Measurements from ENCODE around the gene NXNL1.
"Not testable (repeated sequence)": the region's sequence is repeated elsewhere in the genome, so short reads cannot be mapped to it uniquely, and the experiment has no call there.

The NXNL1 gene, protein sequence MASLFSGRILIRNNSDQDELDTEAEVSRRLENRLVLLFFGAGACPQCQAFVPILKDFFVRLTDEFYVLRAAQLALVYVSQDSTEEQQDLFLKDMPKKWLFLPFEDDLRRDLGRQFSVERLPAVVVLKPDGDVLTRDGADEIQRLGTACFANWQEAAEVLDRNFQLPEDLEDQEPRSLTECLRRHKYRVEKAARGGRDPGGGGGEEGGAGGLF

DNA sequence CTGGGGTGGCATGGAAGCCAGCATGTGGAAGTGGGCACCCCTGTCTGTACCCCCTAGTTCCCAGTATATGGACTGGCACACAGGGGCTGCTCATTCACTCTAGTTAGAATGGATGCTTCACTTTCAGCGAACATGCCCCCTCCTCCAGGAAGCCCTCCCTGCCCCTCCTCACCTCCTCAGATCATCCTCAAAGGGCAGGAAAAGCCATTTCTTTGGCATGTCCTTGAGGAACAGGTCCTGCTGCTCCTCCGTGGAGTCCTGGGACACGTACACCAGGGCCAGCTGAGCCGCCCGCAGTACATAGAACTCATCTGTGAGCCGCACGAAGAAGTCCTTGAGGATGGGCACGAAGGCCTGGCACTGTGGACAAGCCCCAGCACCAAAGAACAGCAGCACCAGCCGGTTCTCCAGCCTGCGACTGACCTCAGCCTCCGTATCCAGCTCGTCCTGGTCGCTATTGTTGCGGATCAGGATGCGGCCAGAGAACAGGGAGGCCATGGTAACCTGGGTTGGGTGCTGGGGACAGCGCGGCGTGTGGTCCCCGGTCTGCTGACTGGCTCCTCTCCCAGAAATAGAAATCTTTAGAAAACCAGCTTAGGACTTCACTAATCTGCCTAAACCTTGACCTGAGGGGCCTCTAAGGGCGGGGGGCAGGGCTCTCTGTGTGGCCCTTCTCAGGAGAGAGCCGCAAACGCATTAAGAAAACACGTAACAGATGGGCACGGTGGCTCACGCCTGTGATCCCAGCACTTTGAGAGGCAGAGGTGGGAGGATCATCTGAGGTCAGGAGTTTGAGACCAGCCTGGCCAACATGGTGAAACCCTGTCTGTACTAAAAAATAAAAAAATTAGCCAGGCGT is at the start of gene NXNL1:
NXNL1 (minus strand) TSS at position 555 of the 859 bp plus-strand sequence; CDS start at position 498, 57 bp downstream.
- DNase-seq (ENCODE audit: low spot score) = no peak

DNA sequence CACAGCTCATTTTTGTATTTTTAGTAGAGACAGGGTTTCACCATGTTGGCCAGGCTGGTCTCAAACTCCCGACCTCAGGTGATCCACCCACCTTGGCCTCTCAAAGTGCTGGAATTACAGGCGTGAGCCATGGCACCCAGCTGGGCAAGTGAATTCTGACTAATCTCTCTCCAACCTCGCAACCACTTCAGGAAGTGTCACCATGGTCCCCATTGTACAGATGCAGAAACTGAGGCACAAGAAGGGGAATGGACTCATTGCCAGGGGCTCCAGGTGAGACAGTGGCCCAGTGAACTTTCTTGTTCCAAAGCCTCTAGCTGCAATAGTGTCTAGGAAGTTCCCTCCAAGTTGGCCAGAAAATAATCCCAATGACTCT is 47.8 kb upstream of the NXNL1 start:
- DNase-seq (ENCODE audit: low spot score) = not testable (repeated sequence)

DNA sequence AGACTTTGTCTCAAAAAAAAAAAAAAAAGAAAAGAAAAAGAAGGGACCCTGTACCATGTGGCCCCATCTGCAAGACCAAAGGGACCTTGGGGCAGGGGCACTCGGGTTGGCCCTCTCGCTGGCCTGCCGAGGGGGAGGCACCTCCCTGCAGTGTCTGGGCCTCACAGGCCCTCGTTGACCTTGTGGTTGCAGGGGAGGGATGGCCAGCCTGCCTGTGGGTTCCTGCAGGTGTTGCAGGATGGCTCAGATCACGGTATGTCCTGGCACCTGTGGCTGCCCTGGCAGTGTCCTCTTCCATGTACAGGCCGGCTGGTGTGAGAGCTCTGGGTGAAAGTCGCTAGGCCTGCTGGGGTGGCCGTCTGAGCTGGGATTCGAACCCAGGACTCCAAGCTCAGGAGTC is 46.0 kb upstream of the NXNL1 start:
- DNase-seq (ENCODE audit: low spot score) = no peak

DNA sequence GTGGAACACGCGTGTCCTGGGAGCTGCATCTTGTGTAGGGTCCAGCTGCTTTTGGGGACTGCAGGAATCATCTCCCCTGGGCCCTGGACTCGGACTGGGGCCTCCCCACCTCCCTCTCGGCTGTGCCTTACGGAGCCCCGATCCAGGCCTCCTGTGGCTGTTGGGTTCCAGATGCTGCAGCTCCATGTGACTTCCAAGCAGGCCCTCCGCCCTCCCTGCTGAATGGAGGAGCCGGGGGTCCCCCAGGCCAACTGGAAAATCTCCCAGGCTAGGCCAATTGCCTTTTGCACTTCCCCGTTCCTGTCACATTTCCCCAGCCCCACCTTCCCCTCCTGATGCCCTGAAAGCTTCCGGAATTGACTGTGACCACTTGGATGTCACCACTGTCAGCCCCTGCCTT is 44.5 kb upstream of the NXNL1 start:
- DNase-seq (ENCODE audit: low spot score) = no peak

DNA sequence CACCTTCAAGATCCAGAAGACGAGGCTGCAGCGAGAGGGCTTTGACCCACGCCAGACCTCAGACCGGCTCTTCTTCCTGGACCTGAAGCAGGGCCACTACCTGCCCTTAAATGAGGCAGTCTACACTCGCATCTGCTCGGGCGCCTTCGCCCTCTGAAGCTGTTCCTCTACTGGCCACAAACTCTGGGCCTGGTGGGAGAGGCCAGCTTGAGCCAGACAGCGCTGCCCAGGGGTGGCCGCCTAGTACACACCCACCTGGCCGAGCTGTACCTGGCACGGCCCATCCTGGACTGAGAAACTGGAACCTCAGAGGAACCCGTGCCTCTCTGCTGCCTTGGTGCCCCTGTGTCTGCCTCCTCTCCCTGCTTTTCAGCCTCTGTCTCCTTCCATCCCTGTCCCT is 43.7 kb upstream of the NXNL1 start:
- DNase-seq (ENCODE audit: low spot score) = no peak

DNA sequence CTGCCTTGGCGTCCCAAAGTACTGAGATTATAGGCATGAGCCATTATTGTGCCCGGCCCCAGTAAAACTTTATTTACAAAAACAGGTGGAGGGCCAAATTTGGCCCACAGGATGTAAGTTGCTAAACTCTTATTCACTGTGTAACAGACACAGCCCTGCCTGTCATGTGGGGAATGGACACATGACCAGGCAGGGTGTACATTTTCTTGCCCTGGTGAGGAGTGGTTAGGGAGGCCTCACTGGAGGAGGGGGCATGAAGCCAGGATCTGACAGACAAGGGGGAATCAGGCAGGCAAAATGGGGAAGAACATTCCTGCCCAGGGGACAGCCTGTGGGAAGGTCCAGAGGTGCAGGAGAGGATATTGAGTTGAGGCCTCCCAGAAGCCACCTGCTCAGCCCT is 43.3 kb upstream of the NXNL1 start:
- DNase-seq (ENCODE audit: low spot score) = no peak

DNA sequence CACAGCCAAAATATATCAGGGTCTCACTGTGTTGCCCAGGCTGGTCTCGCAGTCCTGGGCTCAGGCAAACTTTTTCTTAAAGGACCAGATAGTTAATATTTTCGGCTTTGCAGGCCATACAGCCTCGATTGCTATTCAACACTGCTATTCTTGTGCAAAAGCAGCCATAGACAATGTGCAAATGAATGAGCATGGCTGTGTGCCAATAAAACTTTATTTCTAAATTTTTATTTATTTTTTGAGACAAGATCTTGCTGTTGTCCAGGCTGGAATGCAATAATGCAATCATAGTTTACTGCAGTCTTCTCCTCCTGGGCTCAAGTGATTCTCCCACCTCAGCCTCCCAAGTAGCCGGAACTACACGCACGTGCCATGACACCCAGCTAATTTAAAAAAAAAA is 42.5 kb upstream of the NXNL1 start:
- DNase-seq (ENCODE audit: low spot score) = no peak

GRCh38 chr19:17500447-17501198 is 39.9 kb upstream of the NXNL1 start:
- no peak for DNase-seq (ENCODE audit: low spot score)

DNA sequence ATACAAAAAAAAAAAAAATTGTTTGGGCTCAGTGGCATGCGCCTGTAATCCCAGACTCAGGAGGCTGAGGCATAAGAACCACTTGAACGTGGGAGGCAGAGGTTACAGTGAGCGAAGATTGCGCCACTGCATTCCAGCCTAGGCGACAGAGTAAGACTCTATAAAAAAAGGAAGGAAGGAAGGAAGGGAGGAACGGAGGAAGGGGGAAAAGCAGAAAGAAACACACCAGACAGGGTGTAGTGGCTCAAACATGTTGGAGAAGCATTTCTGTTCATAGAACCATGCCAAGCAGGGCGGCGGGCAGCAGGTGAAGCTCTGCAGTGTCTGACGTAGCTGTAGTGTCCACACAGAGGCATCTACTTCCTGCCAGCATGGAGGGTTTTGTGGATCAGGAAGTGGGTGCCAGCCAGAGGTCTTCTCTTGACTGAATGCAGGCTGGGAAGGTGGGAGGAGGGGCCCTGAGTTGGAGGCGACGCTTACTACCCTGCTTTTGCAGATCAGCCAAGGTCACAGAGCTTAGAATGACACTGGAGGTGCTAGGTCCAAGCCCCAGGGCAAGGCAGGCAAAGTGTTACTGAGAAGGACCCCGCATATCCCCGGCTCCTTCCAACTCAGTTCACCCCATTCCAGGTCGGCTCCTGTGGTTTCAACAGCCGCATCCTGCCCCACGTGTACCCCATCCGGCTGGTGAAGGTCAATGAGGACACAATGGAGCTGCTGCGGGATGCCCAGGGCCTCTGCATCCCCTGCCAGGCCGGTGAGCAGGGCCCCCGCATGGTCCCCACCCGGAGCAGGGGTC is 39.1 kb upstream of the NXNL1 start:
- DNase-seq (ENCODE audit: low spot score) = no peak

- DNase-seq (ENCODE audit: low spot score) = not testable (repeated sequence)
Measured at GRCh38 chr19:17499025-17499424, 38.3 kb upstream of the NXNL1 start.

- no peak for DNase-seq (ENCODE audit: low spot score)
Measured at GRCh38 chr19:17497149-17497798, 36.5 kb upstream of the NXNL1 start.

- DNase-seq (ENCODE audit: low spot score) = peak; percentile 63
Measured at GRCh38 chr19:17496337-17496997, 35.7 kb upstream of the NXNL1 start.

GRCh38 chr19:17495639-17496296 is 35.0 kb upstream of the NXNL1 start:
- no peak for DNase-seq (ENCODE audit: low spot score)

- DNase-seq (ENCODE audit: low spot score) = no peak
Measured at GRCh38 chr19:17491287-17491686, 30.6 kb upstream of the NXNL1 start.

GRCh38 chr19:17490411-17490810 is 29.7 kb upstream of the NXNL1 start:
- DNase-seq (ENCODE audit: low spot score) = no peak

DNA sequence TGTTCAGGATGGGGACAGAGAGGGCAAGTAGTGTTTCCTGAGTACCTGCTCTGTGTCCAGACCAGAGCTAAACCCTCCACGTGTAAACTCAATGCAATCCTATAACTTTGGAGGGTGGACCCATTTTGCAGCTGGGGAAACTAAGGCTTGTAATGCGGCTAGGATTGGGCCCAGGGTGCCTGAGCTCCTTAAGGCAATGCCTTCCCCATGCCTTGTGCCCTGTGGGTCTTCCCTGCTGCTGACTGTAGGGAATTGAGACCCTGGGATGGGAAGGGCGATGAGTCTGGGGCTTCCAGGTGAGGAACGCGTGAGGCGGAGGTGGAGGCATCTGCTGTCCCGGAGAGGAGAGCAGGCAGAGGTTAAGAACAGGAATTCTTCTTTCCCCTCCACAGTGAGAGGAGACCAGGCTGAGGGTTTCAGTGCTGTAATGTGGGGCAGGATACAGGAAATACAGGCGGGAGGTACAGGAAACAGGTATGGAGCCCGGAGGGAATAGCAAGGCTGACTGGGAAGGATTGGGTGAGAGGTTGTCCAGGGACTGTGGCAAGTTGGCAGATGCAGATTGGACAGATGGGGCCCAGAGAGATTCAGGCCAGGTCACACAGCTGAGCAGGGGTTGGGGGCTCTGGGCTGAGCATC is 28.8 kb upstream of the NXNL1 start:
- DNase-seq (ENCODE audit: low spot score) = no peak

DNA sequence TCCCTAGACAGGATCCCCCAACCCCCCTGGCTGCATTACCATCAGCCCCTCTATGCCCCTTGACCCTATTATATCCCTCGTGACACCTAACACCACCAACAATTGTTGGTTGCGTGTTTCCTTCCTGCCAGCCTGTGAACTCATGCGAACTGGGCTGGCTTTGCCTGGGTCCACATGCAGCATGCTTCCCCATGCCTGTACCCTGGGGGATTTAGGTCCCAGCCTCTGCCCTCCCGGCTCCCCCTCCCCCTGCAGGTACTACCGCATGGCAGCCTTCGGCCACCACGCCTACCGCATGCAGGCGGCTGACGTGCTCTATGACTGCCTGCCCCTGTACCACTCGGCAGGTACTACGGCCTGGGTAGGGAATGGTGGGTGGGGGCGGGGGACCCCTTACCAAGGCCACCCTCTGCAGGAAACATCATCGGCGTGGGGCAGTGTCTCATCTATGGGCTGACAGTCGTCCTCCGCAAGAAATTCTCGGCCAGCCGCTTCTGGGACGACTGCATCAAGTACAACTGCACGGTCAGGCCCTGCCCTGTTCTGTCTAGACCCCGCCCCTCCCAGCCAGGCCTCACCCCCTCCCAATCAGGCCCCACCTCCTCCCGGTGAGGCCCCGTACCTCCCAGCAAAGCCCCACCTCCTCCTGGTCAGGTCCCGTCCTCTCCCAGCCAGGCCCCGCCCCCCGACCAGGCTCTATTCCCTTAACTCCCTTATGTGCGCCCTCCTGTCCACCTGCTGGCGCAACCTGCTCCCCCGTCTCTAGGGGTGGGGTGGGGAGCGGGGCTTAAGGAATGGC is 28.1 kb upstream of the NXNL1 start:
- DNase-seq (ENCODE audit: low spot score) = peak; percentile 83

DNA sequence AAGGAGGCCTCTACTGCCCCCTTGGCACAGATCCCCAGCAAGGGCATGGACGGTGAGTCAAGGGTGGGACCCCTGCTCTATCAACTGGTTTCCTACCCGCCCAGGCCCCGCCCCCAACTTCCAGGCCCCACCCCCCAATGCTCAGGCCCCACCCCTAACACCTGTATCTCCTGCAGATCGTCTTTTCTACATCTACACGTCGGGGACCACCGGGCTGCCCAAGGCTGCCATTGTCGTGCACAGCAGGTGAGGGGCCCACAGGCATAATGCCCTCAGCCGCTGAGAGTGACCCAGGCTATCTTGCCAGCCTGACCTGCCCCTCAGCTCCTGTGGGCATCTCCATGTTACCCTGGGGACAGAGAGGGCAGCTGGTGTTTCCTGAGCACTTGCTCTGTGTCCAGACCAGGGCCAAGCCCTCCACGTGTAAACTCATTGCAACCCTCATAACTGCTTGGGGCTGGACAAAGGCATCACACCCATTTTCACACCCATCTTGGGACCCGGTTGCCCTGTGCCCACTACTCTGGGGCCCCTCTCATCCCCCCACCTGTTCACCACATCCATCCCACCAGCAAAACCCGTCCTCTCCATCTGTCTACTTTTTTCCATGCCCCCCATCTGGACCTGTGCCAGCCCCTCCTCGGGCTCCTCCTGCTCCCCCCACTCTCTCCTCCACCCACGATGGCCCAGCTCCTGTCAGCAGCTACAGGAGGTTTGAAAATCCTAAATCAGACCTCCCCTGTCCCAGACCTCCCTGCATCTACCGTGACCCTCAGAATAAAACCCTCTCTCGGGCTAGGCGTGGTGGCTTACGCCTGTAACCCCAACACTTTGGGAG is 26.8 kb upstream of the NXNL1 start:
- no peak for DNase-seq (ENCODE audit: low spot score)

All from SW480 (cell line).